ENCODE measurements around the gene GDF2. TPM values are rescaled to one million over a fixed set of nuclear protein-coding genes. Genes with fewer than 3 reads are reported as not detected.

Gene GDF2
- total and polyA plus RNA-seq, 3 experiments from 2014 or later, result not detected

GRCh38 chr10:47294501-47294900 lies 27.8 kb upstream of the GDF2 start:
- no peak for DNase-seq
- no peak overlapping the region for H3K27ac Mint-ChIP-seq
- Histone ChIP-seq H3K9me3 (ENCODE audit: low read length) (no peaks in the 10 kb centered on the region), H3K27me3 (ENCODE audit: insufficient read depth, low read length, poor library complexity, severe bottlenecking) (no peaks in the 10 kb centered on the region), H3K4me1 (ENCODE audit: insufficient read depth, low read length) (no peaks in the 10 kb centered on the region), H3K4me3 (ENCODE audit: low read length) (no peak overlapping the region), H3K36me3 (ENCODE audit: insufficient read depth, low read length) (no peaks in the 10 kb centered on the region), H3K27ac (ENCODE audit: low read depth, low read length) (no peak overlapping the region)
- H3K4me3 Mint-ChIP-seq, result no peak overlapping the region
- POLR2A ChIA-PET, result no interaction called here
- no peaks in the 10 kb centered on the region for H3K36me3 Mint-ChIP-seq
- peaks cover 0 to 4% (median 0%) of the 10 kb centered on the region in 3 donors for H3K4me1 Mint-ChIP-seq
- no peaks in the 10 kb centered on the region for H3K9me3 Mint-ChIP-seq
- peaks cover 9 to 19% of the 10 kb centered on the region in 2 donors for H3K27me3 Mint-ChIP-seq
- CTCF ChIA-PET, result no interaction called here

- no peak overlapping the region for H3K27ac Mint-ChIP-seq
- peaks cover 11 to 21% of the 10 kb centered on the region in 2 donors for H3K27me3 Mint-ChIP-seq
- H3K36me3 Mint-ChIP-seq, result no peaks in the 10 kb centered on the region
- ChIA-PET CTCF (interaction anchor here (0.7 to 3.0 kb wide), 2 partner anchors 248 to 266 kb away, joined by 3 to 14 read pairs; no protein-coding TSS in a partner anchor), POLR2A (no interaction called here)
- H3K4me3 Mint-ChIP-seq, result no peak overlapping the region
- Histone ChIP-seq H3K27me3 (ENCODE audit: insufficient read depth, low read length, poor library complexity, severe bottlenecking) (no peaks in the 10 kb centered on the region), H3K4me3 (ENCODE audit: low read length) (no peak overlapping the region), H3K9me3 (ENCODE audit: low read length) (no peaks in the 10 kb centered on the region), H3K4me1 (ENCODE audit: insufficient read depth, low read length) (no peaks in the 10 kb centered on the region), H3K27ac (ENCODE audit: low read depth, low read length) (no peak overlapping the region), H3K36me3 (ENCODE audit: insufficient read depth, low read length) (no peaks in the 10 kb centered on the region)
- no peaks in the 10 kb centered on the region for H3K9me3 Mint-ChIP-seq
- peaks cover 0 to 8% (median 0%) of the 10 kb centered on the region in 3 donors for H3K4me1 Mint-ChIP-seq
- no peak for DNase-seq
Measured at GRCh38 chr10:47295411-47295810, 26.8 kb upstream of the GDF2 start.

GRCh38 chr10:47296156-47296894 lies 25.9 kb upstream of the GDF2 start:
- H3K27ac Mint-ChIP-seq, result no peak overlapping the region
- H3K9me3 ChIP-seq (ENCODE audit: low read length), result no peaks in the 10 kb centered on the region
- H3K27me3 ChIP-seq (ENCODE audit: insufficient read depth, low read length, poor library complexity, severe bottlenecking), result no peaks in the 10 kb centered on the region
- H3K4me1 ChIP-seq (ENCODE audit: insufficient read depth, low read length), result no peaks in the 10 kb centered on the region
- ChIA-PET CTCF (interaction anchor here (2.4 to 3.0 kb wide), 2 partner anchors 15 to 248 kb away, joined by 9 to 14 read pairs; no protein-coding TSS in a partner anchor), POLR2A (no interaction called here)
- no peaks in the 10 kb centered on the region for H3K9me3 Mint-ChIP-seq
- H3K4me3 ChIP-seq (ENCODE audit: low read length), result no peak overlapping the region
- H3K4me1 Mint-ChIP-seq, result peaks cover 3 to 14% (median 4%) of the 10 kb centered on the region in 3 donors
- H3K36me3 Mint-ChIP-seq, result no peaks in the 10 kb centered on the region
- H3K36me3 ChIP-seq (ENCODE audit: insufficient read depth, low read length), result no peaks in the 10 kb centered on the region
- no peak for DNase-seq
- H3K4me3 Mint-ChIP-seq, result no peak overlapping the region
- no peak overlapping the region for H3K27ac ChIP-seq (ENCODE audit: low read depth, low read length)
- peaks cover 17 to 25% of the 10 kb centered on the region in 2 donors for H3K27me3 Mint-ChIP-seq

GRCh38 chr10:47296941-47297340 lies 25.3 kb upstream of the GDF2 start:
- no peak for DNase-seq
- Histone ChIP-seq H3K4me3 (ENCODE audit: low read length) (no peak overlapping the region), H3K4me1 (ENCODE audit: insufficient read depth, low read length) (no peaks in the 10 kb centered on the region), H3K27ac (ENCODE audit: low read depth, low read length) (no peak overlapping the region), H3K27me3 (ENCODE audit: insufficient read depth, low read length, poor library complexity, severe bottlenecking) (no peaks in the 10 kb centered on the region), H3K9me3 (ENCODE audit: low read length) (no peaks in the 10 kb centered on the region), H3K36me3 (ENCODE audit: insufficient read depth, low read length) (no peaks in the 10 kb centered on the region)
- POLR2A ChIA-PET, result no interaction called here
- Mint-ChIP-seq H3K36me3 (no peaks in the 10 kb centered on the region), H3K27ac (no peak overlapping the region), H3K4me3 (no peak overlapping the region), H3K9me3 (no peaks in the 10 kb centered on the region), H3K4me1 (peaks cover 3 to 14% (median 4%) of the 10 kb centered on the region in 3 donors), H3K27me3 (peaks cover 17 to 25% of the 10 kb centered on the region in 2 donors)
- CTCF ChIA-PET, result interaction anchor here (0.9 to 3.0 kb wide), 3 partner anchors 15 to 249 kb away, joined by 3 to 14 read pairs (median 9); no protein-coding TSS in a partner anchor

GRCh38 chr10:47297866-47298540 lies 24.3 kb upstream of the GDF2 start:
- Histone ChIP-seq H3K9me3 (ENCODE audit: low read length) (no peaks in the 10 kb centered on the region), H3K27me3 (ENCODE audit: insufficient read depth, low read length, poor library complexity, severe bottlenecking) (no peaks in the 10 kb centered on the region), H3K4me1 (ENCODE audit: insufficient read depth, low read length) (no peaks in the 10 kb centered on the region), H3K4me3 (ENCODE audit: low read length) (no peak overlapping the region), H3K36me3 (ENCODE audit: insufficient read depth, low read length) (no peaks in the 10 kb centered on the region), H3K27ac (ENCODE audit: low read depth, low read length) (no peak overlapping the region)
- no peaks in the 10 kb centered on the region for H3K9me3 Mint-ChIP-seq
- H3K4me1 Mint-ChIP-seq, result peaks cover 3 to 14% (median 4%) of the 10 kb centered on the region in 3 donors
- CTCF ChIA-PET, result interaction anchor here (0.9 to 3.0 kb wide), 3 partner anchors 13 to 250 kb away, joined by 3 to 14 read pairs (median 9); no protein-coding TSS in a partner anchor
- H3K27ac Mint-ChIP-seq, result no peak overlapping the region
- DNase-seq, result no peak
- peaks cover 17 to 25% of the 10 kb centered on the region in 2 donors for H3K27me3 Mint-ChIP-seq
- POLR2A ChIA-PET, result no interaction called here
- no peaks in the 10 kb centered on the region for H3K36me3 Mint-ChIP-seq
- peak overlapping the region in 1 of 7 donors; percentile 15 for H3K4me3 Mint-ChIP-seq

GRCh38 chr10:47298715-47299114 lies 23.5 kb upstream of the GDF2 start:
- H3K36me3 ChIP-seq (ENCODE audit: insufficient read depth, low read length), result no peaks in the 10 kb centered on the region
- no peaks in the 10 kb centered on the region for H3K4me1 ChIP-seq (ENCODE audit: insufficient read depth, low read length)
- ChIA-PET CTCF (interaction anchor here (1.8 kb wide), 1 partner anchor 12 kb away, joined by 5 read pairs; no protein-coding TSS in a partner anchor), POLR2A (no interaction called here)
- H3K4me3 Mint-ChIP-seq, result peak overlapping the region in 1 of 7 donors; percentile 18
- H3K9me3 ChIP-seq (ENCODE audit: low read length), result no peaks in the 10 kb centered on the region
- no peak for DNase-seq
- H3K9me3 Mint-ChIP-seq, result no peaks in the 10 kb centered on the region
- peaks cover 17 to 25% of the 10 kb centered on the region in 2 donors for H3K27me3 Mint-ChIP-seq
- no peaks in the 10 kb centered on the region for H3K27me3 ChIP-seq (ENCODE audit: insufficient read depth, low read length, poor library complexity, severe bottlenecking)
- peaks cover 3 to 14% (median 4%) of the 10 kb centered on the region in 3 donors for H3K4me1 Mint-ChIP-seq
- no peak overlapping the region for H3K27ac ChIP-seq (ENCODE audit: low read depth, low read length)
- H3K36me3 Mint-ChIP-seq, result no peaks in the 10 kb centered on the region
- H3K27ac Mint-ChIP-seq, result no peak overlapping the region
- H3K4me3 ChIP-seq (ENCODE audit: low read length), result no peak overlapping the region

GRCh38 chr10:47299611-47300428 lies 22.4 kb upstream of the GDF2 start, which contains the start of gene GDF10:
Gene GDF10, plus strand, starts transcription at chr10:47300197. Its CDS starts 455 bp downstream, at chr10:47300652.
- Mint-ChIP-seq H3K36me3 (no peaks in the 10 kb centered on the region), H3K27me3 (peaks cover 17 to 25% of the 10 kb centered on the region in 2 donors), H3K4me1 (peaks cover 3 to 14% (median 4%) of the 10 kb centered on the region in 3 donors), H3K9me3 (no peaks in the 10 kb centered on the region), H3K4me3 (peak within 1 kb of the TSS; percentile 22 to 80 (median 68)), H3K27ac (peak within 1 kb of the TSS in 2 of 8 donors; percentile 59 to 83)
- no peaks in the 10 kb centered on the region for H3K4me1 ChIP-seq (ENCODE audit: insufficient read depth, low read length)
- no peaks in the 10 kb centered on the region for H3K9me3 ChIP-seq (ENCODE audit: low read length)
- no peak within 1 kb of the TSS for H3K27ac ChIP-seq (ENCODE audit: low read depth, low read length)
- CTCF ChIA-PET, result interaction anchor here (1.8 kb wide), 1 partner anchor 11 kb away, joined by 5 read pairs; no protein-coding TSS in a partner anchor
- H3K4me3 ChIP-seq (ENCODE audit: low read length), result no peak within 1 kb of the TSS
- peak in 1 of 5 donors; percentile 28 for DNase-seq
- no peaks in the 10 kb centered on the region for H3K36me3 ChIP-seq (ENCODE audit: insufficient read depth, low read length)
- POLR2A ChIA-PET, result no interaction called here
- no peaks in the 10 kb centered on the region for H3K27me3 ChIP-seq (ENCODE audit: insufficient read depth, low read length, poor library complexity, severe bottlenecking)
